Erythroblast (primary cell): ENCODE results near the gene C14orf132.

Experiments used
- GATA1 ChIP-seq: IDR thresholded peaks from 2 replicates; pipeline ENCODE4 v1.6.1; 2011; ENCODE audit warnings: low read depth, mild to moderate bottlenecking, control low read depth, low read length, moderate library complexity
- POLR2A ChIP-seq: IDR thresholded peaks from 2 replicates; pipeline ENCODE4 v1.6.1; 2011; ENCODE audit warnings: mild to moderate bottlenecking, low read length

- TF ChIP-seq POLR2A: no peak
- no peak for TF ChIP-seq GATA1
Observed at GRCh38 chr14:96038920-96039632, at the start of gene C14orf132.
